Esophagus mucosa (tissue), 1 donor: ENCODE measurements around the gene ZFYVE27. TPM values are rescaled to one million over a fixed set of nuclear protein-coding genes. Genes with fewer than 3 reads are reported as not detected.

Source experiments
- ATAC-seq: fragments of 200-7000 bp; cut with Tn5 transposase; one replicate; pipeline ENCODE4 v1.9.1; 2020
- total RNA-seq: library from RNA; stranded (reverse); gene quantifications from one replicate; pipeline ENCODE4 v1.2.4, GENCODE V29; 2023
- donor health status: DM: yes; HTN: yes; CAD: no.

The ZFYVE27 gene
- total RNA-seq, 1 donor from 2014 or later: 10.7 TPM

DNA sequence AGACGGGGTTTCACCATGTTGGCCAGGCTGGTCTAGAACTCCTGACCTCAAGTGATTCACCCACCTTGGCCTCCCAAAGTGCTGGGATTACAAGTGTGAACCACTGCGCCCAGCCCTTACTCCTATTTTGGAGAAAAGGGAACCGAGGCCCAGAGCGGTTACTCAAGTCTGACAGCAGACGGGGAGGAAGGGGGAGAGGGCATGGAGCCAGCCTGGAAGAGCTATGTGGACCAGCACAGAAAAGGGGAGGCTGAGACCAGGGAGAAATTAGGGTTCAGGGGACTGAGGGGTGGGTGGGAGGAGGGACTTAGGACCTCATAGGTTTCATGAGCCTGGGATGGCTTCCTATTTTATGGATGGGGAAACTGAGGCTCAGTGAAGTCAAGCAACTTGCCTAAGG, 33.3 kb downstream of the ZFYVE27 start:
- ATAC-seq: no peak

- ATAC-seq: peak; percentile 12
Measured at GRCh38 chr10:97771055-97771891, 34.3 kb downstream of the ZFYVE27 start.

GRCh38 chr10:97771913-97772823, 35.2 kb downstream of the ZFYVE27 start, which contains the start of gene SFRP5:
TSS of gene SFRP5 (minus strand) at chr10:97771999. CDS start at chr10:97771833, 166 bp downstream.
- no peak for ATAC-seq

- no peak for ATAC-seq
Measured at GRCh38 chr10:97773096-97773495, 36.2 kb downstream of the ZFYVE27 start.

DNA sequence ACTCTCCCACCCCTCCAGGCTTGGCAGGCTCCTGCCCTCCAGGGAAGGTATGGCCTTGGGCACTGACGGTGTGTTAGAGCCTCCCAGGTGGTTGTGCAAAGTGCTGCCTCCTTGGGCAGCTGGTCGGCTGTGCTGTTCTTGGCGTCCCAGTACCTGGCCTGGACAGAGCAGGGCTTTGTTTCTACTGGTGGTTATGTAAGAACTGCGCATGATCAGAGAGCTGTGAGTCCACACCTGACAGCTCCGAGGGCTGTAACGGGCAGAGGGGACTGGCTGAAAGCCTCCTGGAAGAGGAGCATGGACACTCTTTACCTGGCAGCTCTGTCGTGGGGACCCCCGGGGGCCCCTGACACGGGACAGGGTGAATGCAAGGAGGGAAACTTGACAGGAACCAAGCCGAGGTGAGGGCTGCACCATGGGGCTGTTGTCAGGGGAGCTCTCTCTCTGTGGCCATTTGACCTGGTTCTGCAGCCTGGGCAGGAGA, 37.9 kb downstream of the ZFYVE27 start:
- peak; percentile 20 for ATAC-seq

- ATAC-seq: no peak
Measured at GRCh38 chr10:97777143-97777542, 40.2 kb downstream of the ZFYVE27 start.

DNA sequence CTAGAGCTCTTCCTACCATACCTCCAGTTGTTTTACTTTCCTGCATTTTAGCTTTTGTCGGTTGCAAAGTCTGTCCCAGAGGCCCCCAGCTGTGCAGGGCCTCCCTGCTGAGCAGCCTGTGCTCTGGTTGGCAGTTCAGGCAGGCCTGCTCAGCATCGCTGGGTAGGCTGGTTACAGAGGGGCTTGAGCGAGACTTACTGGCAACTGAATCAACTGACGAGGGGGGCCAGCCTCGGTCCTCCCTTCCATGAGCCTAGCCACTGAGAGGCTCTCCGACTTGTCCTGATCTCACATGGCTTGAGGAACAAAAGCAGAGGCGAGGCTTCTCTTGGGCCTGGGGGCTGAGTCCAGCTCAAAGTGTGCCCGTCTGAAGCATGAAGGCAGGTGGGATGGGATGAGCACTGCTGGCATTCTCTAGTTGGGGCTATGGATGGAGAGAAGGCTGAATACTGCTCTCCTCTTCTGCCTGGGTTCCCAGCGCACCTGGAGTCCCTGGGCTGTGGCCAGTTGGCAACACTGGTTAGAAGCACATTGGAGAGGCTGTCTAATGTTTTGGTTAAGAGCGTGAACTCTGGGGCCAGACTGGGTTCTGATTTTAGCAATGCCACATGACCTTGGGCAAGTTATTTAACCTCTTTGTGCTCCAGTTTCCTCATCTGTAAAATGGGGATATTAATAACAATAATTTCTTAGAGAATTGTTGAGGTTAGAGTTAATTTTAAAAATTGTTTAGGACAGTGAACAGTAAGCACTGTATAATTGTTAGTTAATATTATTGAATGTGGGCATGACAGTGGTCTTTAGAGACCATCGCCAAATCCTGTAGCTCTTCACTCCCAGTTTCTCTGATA, 41.7 kb downstream of the ZFYVE27 start:
- ATAC-seq: no peak

DNA sequence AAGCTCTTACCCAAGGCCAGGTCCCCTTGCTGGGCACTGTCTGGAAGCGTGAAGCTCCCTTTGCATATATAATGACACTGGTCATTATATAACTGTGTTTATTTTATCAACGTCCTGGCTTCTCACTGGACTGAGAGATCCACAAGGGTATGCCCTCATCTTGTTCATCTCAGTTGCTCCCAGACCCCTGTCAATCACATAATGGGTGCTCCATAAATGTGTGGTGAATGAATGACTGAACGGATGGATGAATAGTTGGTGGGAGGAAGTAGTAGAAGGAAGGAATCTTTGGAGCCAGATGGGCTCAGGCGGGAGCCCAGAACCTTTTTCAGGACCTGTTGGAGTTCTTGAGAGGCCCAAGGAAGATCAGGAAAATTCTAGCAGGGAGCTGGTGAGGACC, 42.6 kb downstream of the ZFYVE27 start:
- no peak for ATAC-seq

- ATAC-seq: no peak
Measured at GRCh38 chr10:97779975-97780374, 43.0 kb downstream of the ZFYVE27 start.

GRCh38 chr10:97780841-97781617, 44.1 kb downstream of the ZFYVE27 start:
- no peak for ATAC-seq

DNA sequence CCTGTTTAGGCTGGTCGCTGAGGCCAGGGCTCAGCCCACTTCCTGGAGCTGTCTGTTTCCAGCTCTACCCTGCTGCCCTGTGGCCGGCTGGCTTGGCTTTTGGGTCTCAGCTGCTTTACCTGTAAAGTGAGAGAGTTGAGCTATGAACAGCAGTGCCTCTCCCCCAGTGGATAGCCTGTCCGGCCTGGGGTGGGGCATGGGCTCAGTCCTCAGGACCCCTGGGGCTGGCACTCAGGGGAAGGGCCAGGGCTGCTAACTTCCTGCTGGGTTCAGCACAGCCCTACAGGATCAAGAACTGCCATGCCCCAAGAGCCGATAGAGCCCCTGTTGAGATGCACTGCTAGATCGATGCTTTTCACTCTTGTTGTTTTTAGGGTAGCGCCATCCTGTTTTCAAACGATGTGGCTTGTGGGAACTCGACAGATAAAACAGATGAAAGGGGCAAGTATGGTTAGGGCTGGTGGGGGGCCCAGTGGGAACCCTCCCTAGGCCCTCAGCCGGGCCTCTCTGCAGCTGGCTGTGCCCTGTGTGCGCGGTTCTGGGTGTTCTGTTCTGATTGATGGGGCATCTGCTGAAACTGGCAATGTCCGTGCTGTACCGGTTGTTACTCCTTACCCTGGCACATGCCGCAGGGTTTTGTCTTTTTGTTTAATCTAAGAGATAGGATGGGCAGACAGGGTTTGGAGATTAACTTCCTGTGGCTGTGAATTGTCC, 44.8 kb downstream of the ZFYVE27 start:
- ATAC-seq: no peak

GRCh38 chr10:97782455-97783228, 45.7 kb downstream of the ZFYVE27 start:
- no peak for ATAC-seq

DNA sequence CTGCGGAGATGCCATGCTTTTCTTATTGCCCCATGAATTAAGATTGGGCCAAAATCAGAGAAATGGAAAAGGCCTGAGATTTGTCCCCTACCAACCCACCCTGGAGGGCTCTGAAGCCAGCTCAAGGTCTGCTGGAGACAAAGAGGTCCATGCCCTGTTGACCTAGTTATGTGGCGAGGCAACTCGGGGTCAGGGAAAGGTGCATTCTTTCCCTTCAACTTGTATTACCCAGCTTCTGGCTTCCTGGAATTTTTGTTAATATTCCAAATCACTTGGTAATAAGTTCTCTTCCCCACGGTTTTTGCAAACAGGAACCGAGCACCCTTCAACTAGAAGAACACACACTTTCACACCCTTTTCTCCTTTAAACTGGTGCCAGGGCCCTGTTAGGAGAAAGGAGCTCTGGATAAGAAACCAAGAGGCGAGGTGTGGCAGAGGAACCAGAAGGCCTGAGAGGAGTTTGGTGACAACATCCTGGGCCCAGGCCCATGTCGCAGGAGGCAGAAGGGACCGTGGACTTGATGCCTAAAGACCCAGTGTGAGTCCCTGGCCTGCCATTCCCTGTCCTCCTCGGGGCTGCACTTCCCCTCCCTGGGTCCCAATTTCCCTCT, 47.4 kb downstream of the ZFYVE27 start:
- ATAC-seq: no peak

- ATAC-seq: no peak
Measured at GRCh38 chr10:97785231-97785630, 48.3 kb downstream of the ZFYVE27 start.

DNA sequence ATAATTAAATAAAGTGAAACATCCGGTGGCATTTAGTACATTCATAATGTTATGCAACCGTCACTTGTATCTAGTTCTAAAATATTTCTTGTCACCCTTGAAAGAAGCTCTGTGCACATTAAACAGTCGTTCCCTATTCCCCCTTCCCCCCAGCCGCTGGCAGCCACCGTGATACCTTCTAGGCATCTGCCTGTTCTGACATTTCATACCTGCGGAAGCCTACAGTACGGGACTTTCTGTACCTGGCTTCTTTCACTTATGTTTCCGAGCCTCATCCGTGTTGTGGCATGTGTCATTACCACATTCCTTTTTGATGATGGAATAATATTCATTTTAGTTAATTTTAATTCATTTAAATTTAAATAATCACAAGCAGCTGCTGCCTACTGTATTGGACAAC, 48.8 kb downstream of the ZFYVE27 start:
- ATAC-seq: peak; percentile 24

DNA sequence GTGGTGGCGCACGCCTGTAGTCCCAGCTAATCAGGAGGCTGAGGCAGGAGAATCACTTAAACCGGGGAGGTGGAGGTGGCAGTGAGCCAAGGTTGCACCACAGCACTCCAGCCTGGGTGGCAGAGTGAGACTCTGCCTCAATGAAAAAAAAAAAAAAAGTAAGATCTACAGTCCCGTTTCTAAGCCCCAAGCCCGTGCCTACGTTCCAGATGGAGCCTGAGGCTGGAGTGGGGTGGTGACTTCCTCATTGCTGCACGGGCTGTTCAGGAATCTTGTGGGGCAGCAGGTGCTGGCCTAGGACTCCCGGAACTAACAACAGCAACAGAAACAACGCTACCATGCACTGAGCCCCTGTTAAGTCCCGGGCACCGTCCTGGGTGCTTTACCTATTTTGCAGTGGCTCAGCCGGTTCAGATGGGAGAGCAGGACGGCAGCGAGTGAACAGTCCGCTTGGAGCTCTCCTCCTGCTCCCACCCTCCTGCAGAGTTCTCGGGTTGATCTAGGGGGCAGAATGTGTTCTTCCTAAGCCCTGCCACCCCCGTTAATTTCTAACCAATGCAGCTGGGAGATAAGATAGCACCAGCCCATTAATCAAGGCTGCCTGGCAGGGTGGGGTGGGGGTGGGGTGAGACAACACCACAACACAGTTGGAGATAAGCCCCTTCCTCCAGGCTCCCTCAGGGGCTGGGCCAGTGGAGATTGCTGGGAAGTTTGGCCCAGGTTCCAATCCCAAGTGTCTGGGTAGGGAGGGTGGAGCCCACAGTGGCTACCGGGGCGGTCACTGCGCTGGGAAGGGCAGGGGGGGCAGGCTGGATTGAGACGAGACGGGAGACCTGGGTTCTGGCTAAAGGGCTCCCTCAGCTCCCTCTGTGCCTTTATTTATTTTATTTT, 51.9 kb downstream of the ZFYVE27 start:
- peak; percentile 7 for ATAC-seq

- no peak for ATAC-seq
Measured at GRCh38 chr10:97789770-97790397, 53.0 kb downstream of the ZFYVE27 start.
